PC-3 (cell line): Measurements from ENCODE around the gene TSHZ3. TPM values are rescaled to one million over a fixed set of nuclear protein-coding genes. Genes with fewer than 3 reads are reported as not detected.

Experiments
- ATAC-seq: fragments of 200-7000 bp; cut with Tn5 transposase; 2 replicates; pipeline ENCODE4 v1.9.1; 2020; ENCODE audit warnings: mild to moderate bottlenecking, moderate library complexity
- BruUV-seq: library from RNA; stranded (reverse); fragments of 400-500 nt; replicated peaks from 2 replicates; lab custom pipeline; 2021; lab: Mats Ljungman, UMichigan
- CTCF ChIA-PET: fragments of 300-600 bp; sonication (Branson Sonifier 250); formaldehyde crosslinking; loops from one replicate; lab custom pipeline; 2022; ENCODE audit warnings: antibody characterized with exemption; lab: Charles Lee
- POLR2A ChIA-PET: fragments of 300-600 bp; sonication (Branson Sonifier 250); formaldehyde crosslinking; loops from one replicate; lab custom pipeline; 2022; ENCODE audit warnings: antibody characterized with exemption; ENCODE audit not compliant: unreplicated experiment; lab: Charles Lee
- DNase-seq: peaks from one replicate; pipeline ENCODE4 v3.0.0-alpha.2; 2015
- H2AFZ ChIP-seq: fragments of 300-600 bp; sonication (generic); 2 replicates; pipeline ENCODE4 v1.6.0; 2016; ENCODE audit warnings: antibody characterized with exemption, low read length
- H3F3A ChIP-seq: fragments of 300-600 bp; sonication (generic); one replicate; pipeline ENCODE4 v1.6.0; 2017; ENCODE audit warnings: antibody characterized with exemption, low read length, control low read depth, mild to moderate bottlenecking; ENCODE audit not compliant: unreplicated experiment
- H3K27ac ChIP-seq: fragments of 300-600 bp; sonication (generic); 2 replicates; pipeline ENCODE4 v1.5.1; 2016; ENCODE audit warnings: mild to moderate bottlenecking, low read length
- H3K27me3 ChIP-seq: fragments of 300-600 bp; sonication (generic); 2 replicates; pipeline ENCODE4 v1.6.1; 2016; ENCODE audit warnings: low read length, mixed read lengths
- H3K36me3 ChIP-seq: fragments of 300-600 bp; sonication (generic); 2 replicates; pipeline ENCODE4 v1.6.1; 2016; ENCODE audit warnings: low read depth, mixed run types, low read length, mixed read lengths
- H3K4me1 ChIP-seq: fragments of 300-600 bp; sonication (generic); 2 replicates; pipeline ENCODE4 v1.5.1; 2016; ENCODE audit warnings: low read length; ENCODE audit not compliant: insufficient read depth
- H3K4me2 ChIP-seq: fragments of 300-600 bp; sonication (generic); 2 replicates; pipeline ENCODE4 v1.6.0; 2016; ENCODE audit warnings: low read length
- H3K4me3 ChIP-seq: fragments of 300-600 bp; sonication (generic); 2 replicates; pipeline ENCODE4 v1.5.1; 2016; ENCODE audit warnings: mild to moderate bottlenecking, low read length, mixed read lengths
- H3K79me2 ChIP-seq: fragments of 300-600 bp; sonication (generic); 2 replicates; pipeline ENCODE4 v1.6.1; 2017; ENCODE audit warnings: low read length, mixed read lengths
- H3K9ac ChIP-seq: fragments of 300-600 bp; sonication (generic); 2 replicates; pipeline ENCODE4 v1.6.0; 2016; ENCODE audit warnings: mild to moderate bottlenecking, low read length
- H3K9me2 ChIP-seq: fragments of 300-600 bp; sonication (generic); replicated peaks from 2 replicates; pipeline ENCODE4 v1.6.1; 2016; ENCODE audit warnings: mixed run types, low read length, mixed read lengths
- H3K9me3 ChIP-seq: fragments of 300-600 bp; sonication (generic); 2 replicates; pipeline ENCODE4 v1.6.1; 2016; ENCODE audit warnings: low read length, mixed read lengths
- H4K20me1 ChIP-seq: fragments of 300-600 bp; sonication (generic); 2 replicates; pipeline ENCODE4 v1.6.1; 2016; ENCODE audit warnings: low read length, mixed read lengths
- EZH2 ChIP-seq: fragments of 300-600 bp; sonication (generic); IDR thresholded peaks from one replicate; pipeline ENCODE4 v1.6.1; 2017; ENCODE audit warnings: antibody characterized with exemption, mild to moderate bottlenecking, low read length; ENCODE audit not compliant: unreplicated experiment
- EZH2phosphoT487 ChIP-seq: fragments of 300-600 bp; sonication (generic); IDR thresholded peaks from 2 replicates; pipeline ENCODE4 v1.6.1; 2018; ENCODE audit warnings: mild to moderate bottlenecking, antibody characterized with exemption, low read length, borderline replicate concordance
- intact Hi-C: fragments of 100-400 bp; cut with micrococcal nuclease; formaldehyde crosslinking; loops from 2 replicates; pipeline ENCODE4 v1.9.0; 2023
- total RNA-seq: library from RNA; depleted of rRNA; stranded (reverse); fragments of >200 nt; gene quantifications from 2 replicates; pipeline ENCODE4 v1.2.3, GENCODE V29; 2014
- TF ChIP-seq, protein P1 (sequence below): fragments of 300-600 bp; sonication (generic); conservative IDR thresholded peaks from 2 replicates; pipeline ENCODE4 v1.5.1; 2017; ENCODE audit warnings: antibody characterized with exemption, low read depth, mild to moderate bottlenecking, low read length

Gene TSHZ3
- total RNA-seq, 1 experiment from 2014 or later, result 0.18 TPM

DNA sequence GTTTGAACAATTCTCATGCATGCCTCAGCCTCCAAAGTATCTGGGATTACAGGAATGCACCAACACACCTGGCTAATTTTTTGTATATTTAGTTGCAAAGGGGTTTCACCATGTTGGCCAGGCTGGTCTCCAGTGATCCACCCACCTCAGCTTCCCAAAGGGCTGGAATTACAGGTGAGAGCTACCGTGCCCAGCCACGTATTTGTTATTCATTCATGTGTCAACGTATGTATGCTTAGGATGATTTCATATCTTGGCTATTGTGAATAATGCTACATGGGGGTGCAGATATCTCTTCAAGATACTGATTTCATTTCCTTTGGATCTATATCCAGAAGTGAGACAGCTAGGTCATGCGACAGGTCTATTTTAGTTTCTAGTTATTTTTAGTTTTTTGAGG, 113.4 kb downstream of the TSHZ3 start:
- Histone ChIP-seq H3K9me3 (no peaks in the 10 kb centered on the region), H3F3A (no peaks in the 10 kb centered on the region), H3K9me2 (no peaks in the 10 kb centered on the region), H3K79me2 (no peaks in the 10 kb centered on the region), H3K4me1 (no peaks in the 10 kb centered on the region), H3K27me3 (no peaks in the 10 kb centered on the region), H3K27ac (no peak overlapping the region), H2AFZ (no peak overlapping the region), H4K20me1 (no peaks in the 10 kb centered on the region), H3K36me3 (no peaks in the 10 kb centered on the region), H3K4me2 (no peak overlapping the region), H3K4me3 (no peak overlapping the region), H3K9ac (no peak overlapping the region)
- DNase-seq (peak; percentile 4), ATAC-seq (no peak)
- POLR2A ChIA-PET, result no interaction called here
- TF ChIP-seq, protein P1, sequence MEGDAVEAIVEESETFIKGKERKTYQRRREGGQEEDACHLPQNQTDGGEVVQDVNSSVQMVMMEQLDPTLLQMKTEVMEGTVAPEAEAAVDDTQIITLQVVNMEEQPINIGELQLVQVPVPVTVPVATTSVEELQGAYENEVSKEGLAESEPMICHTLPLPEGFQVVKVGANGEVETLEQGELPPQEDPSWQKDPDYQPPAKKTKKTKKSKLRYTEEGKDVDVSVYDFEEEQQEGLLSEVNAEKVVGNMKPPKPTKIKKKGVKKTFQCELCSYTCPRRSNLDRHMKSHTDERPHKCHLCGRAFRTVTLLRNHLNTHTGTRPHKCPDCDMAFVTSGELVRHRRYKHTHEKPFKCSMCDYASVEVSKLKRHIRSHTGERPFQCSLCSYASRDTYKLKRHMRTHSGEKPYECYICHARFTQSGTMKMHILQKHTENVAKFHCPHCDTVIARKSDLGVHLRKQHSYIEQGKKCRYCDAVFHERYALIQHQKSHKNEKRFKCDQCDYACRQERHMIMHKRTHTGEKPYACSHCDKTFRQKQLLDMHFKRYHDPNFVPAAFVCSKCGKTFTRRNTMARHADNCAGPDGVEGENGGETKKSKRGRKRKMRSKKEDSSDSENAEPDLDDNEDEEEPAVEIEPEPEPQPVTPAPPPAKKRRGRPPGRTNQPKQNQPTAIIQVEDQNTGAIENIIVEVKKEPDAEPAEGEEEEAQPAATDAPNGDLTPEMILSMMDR, result no peak
- no peak for TF ChIP-seq EZH2phosphoT487
- TF ChIP-seq EZH2, result no peak
- no TSS peak for BruUV-seq
- CTCF ChIA-PET, result no interaction called here
- intact Hi-C loops, result no loop called here

DNA sequence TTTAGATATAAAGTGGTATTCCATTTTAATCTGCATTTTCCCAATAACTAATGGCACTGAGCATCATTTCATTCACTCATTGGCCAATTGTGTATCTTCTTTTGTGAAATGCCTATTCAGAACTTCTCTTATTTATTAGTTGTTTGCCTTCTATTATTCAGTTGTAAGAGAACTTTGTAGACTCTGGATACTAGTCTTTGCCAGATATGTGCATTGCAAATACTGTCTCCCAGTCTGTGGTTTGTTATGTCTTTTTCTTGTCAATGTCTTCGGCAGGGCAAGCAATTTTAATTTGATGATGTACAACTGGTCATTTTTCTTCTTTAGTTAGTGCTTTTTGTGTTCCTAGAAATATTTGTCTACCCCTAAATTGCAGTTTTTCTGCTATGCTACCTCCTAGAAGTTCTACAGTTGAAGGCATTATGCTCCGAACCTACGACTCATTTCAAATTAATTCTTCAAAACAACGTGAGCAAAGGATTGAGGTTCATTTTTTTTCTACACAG, 115.9 kb downstream of the TSHZ3 start:
- no peaks in the 10 kb centered on the region for H3K36me3 ChIP-seq
- H3K79me2 ChIP-seq, result no peaks in the 10 kb centered on the region
- H3K4me1 ChIP-seq, result no peaks in the 10 kb centered on the region
- no TSS peak for BruUV-seq
- H3K27me3 ChIP-seq, result no peaks in the 10 kb centered on the region
- no peak overlapping the region for H3K27ac ChIP-seq
- ChIA-PET POLR2A (no interaction called here), CTCF (no interaction called here)
- no peaks in the 10 kb centered on the region for H3K9me2 ChIP-seq
- no peak overlapping the region for H2AFZ ChIP-seq
- intact Hi-C loops, result no loop called here
- H4K20me1 ChIP-seq, result no peaks in the 10 kb centered on the region
- ATAC-seq (no peak), DNase-seq (no peak)
- H3K9ac ChIP-seq, result no peak overlapping the region
- H3F3A ChIP-seq, result no peaks in the 10 kb centered on the region
- TF ChIP-seq EZH2phosphoT487 (no peak), EZH2 (no peak)
- TF ChIP-seq, protein P1, result no peak
- no peak overlapping the region for H3K4me2 ChIP-seq
- H3K9me3 ChIP-seq, result no peaks in the 10 kb centered on the region
- no peak overlapping the region for H3K4me3 ChIP-seq

DNA sequence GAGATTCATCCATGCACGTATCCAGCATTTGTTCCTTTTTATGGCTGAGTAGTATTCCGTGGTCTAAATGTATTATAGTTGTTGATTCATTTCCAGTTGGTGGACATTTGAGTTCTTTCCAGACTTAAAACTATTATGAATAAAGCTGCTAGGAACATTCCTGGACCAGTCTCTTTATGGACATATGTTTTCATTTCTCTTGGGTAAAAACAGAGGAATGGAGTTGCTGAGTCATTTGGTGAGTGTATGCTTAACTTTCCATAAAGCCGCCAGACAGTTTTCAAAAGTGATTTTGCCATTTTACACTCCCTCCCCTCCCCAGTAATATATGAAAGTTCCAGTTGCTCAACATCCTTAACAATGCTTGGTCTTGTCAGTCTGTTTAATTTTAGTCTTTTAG, 116.4 kb downstream of the TSHZ3 start:
- no peak overlapping the region for H3K4me2 ChIP-seq
- intact Hi-C loops, result no loop called here
- ChIA-PET CTCF (no interaction called here), POLR2A (no interaction called here)
- no peak overlapping the region for H3K9ac ChIP-seq
- H3K9me2 ChIP-seq, result no peaks in the 10 kb centered on the region
- H3K9me3 ChIP-seq, result no peaks in the 10 kb centered on the region
- H2AFZ ChIP-seq, result no peak overlapping the region
- no peaks in the 10 kb centered on the region for H3K36me3 ChIP-seq
- no peaks in the 10 kb centered on the region for H3K4me1 ChIP-seq
- no peak overlapping the region for H3K27ac ChIP-seq
- TF ChIP-seq, protein P1, result no peak
- TF ChIP-seq EZH2 (no peak), EZH2phosphoT487 (no peak)
- H3F3A ChIP-seq, result no peaks in the 10 kb centered on the region
- ATAC-seq (no peak), DNase-seq (peak; percentile 10)
- no peaks in the 10 kb centered on the region for H3K79me2 ChIP-seq
- H3K4me3 ChIP-seq, result no peak overlapping the region
- no peaks in the 10 kb centered on the region for H4K20me1 ChIP-seq
- no peaks in the 10 kb centered on the region for H3K27me3 ChIP-seq
- no TSS peak for BruUV-seq
